H1 (cell line): ENCODE measurements around the gene DNAJB1. TPM values are rescaled to one million over a fixed set of nuclear protein-coding genes. Genes with fewer than 3 reads are reported as not detected.

ENCODE experiments used
- CTCF ChIA-PET: fragments of 300-600 bp; sonication (Branson Sonifier 250); formaldehyde crosslinking; loops from one replicate; lab custom pipeline; 2021; ENCODE audit not compliant: partially characterized antibody; lab: Charles Lee
- POLR2A ChIA-PET: fragments of 300-600 bp; sonication (Branson Sonifier 250); formaldehyde crosslinking; loops from one replicate; lab custom pipeline; 2021; ENCODE audit warnings: inconsistent platforms; ENCODE audit not compliant: partially characterized antibody; lab: Charles Lee
- DNase-seq, 2 experiments: peaks; one replicate each; pipeline versions ENCODE4 v3.0.0 to v3.0.0-alpha.2; 2010 to 2022; ENCODE audit warnings: low spot score in 2 of 2, low read depth in 1 of 2, mixed read lengths in 1 of 2
- FAIRE-seq: peaks from 2 replicates; lab custom pipeline; 2011; peaks lifted over from hg19 to GRCh38; lab: Jason Lieb, UNC
- H2AFZ ChIP-seq: 2 replicates; pipeline ENCODE4 v1.8.1; 2012; ENCODE audit warnings: low read length, inconsistent platforms
- H2AK5ac ChIP-seq: 2 replicates; pipeline ENCODE4 v1.6.1; 2013; ENCODE audit warnings: low read depth, low read length
- H2BK120ac ChIP-seq: replicated peaks from 2 replicates; pipeline ENCODE3; 2013; ENCODE audit warnings: low read depth, low read length, inconsistent platforms
- H2BK12ac ChIP-seq: 2 replicates; pipeline ENCODE4 v1.6.1; 2013; ENCODE audit warnings: low read depth, low read length
- H2BK15ac ChIP-seq: 2 replicates; pipeline ENCODE4 v1.6.1; 2013; ENCODE audit warnings: low read length
- H2BK20ac ChIP-seq: 2 replicates; pipeline ENCODE4 v1.6.1; 2013; ENCODE audit warnings: low read length
- H2BK5ac ChIP-seq: 2 replicates; pipeline ENCODE4 v1.6.1; 2013; ENCODE audit warnings: low read depth, low read length
- H3K14ac ChIP-seq: 2 replicates; pipeline ENCODE4 v1.6.1; 2013; ENCODE audit warnings: inconsistent platforms; ENCODE audit not compliant: insufficient read length
- H3K18ac ChIP-seq: 2 replicates; pipeline ENCODE4 v1.6.1; 2013; ENCODE audit warnings: low read length; ENCODE audit errors: extremely low read depth
- H3K23ac ChIP-seq: 2 replicates; pipeline ENCODE4 v1.6.1; 2013; ENCODE audit warnings: inconsistent platforms; ENCODE audit not compliant: insufficient read length
- H3K23me2 ChIP-seq: 2 replicates; pipeline ENCODE4 v1.6.1; 2013; ENCODE audit warnings: low read depth, low read length
- H3K27ac ChIP-seq: 2 replicates; pipeline ENCODE4 v1.6.1; 2011; ENCODE audit warnings: low read depth, low read length, inconsistent platforms
- H3K27me3 ChIP-seq, 4 experiments: replicated peaks in 1 of 4; 1 replicate in 1 of 4; 2 replicates in 3 of 4; pipeline versions ENCODE4 v1.6.1 to v1.8.1; 2011 to 2013; ENCODE audit warnings: low read length in 3 of 4, mild to moderate bottlenecking in 3 of 4, inconsistent platforms in 2 of 4, mixed read lengths in 2 of 4, moderate library complexity in 1 of 4; ENCODE audit not compliant: control insufficient read depth in 3 of 4, insufficient read depth in 3 of 4; ENCODE audit errors: extremely low read depth in 1 of 4
- H3K36me3 ChIP-seq, 4 experiments: 2 replicates each; pipeline versions ENCODE4 v1.6.1 to v1.8.1; 2011 to 2013; ENCODE audit warnings: mild to moderate bottlenecking in 4 of 4, low read length in 3 of 4, moderate library complexity in 2 of 4, control low read depth in 1 of 4, inconsistent platforms in 1 of 4; ENCODE audit not compliant: insufficient read depth in 4 of 4, control insufficient read depth in 2 of 4
- H3K4ac ChIP-seq: replicated peaks from 2 replicates; pipeline ENCODE3; 2013; ENCODE audit warnings: low read length, low read depth, mixed read lengths, inconsistent platforms; ENCODE audit not compliant: insufficient read length
- H3K4me1 ChIP-seq, 4 experiments: replicated peaks in 1 of 4; 1 replicate in 1 of 4; 2 replicates in 3 of 4; pipeline versions ENCODE4 v1.6.1 to v1.8.1; 2011 to 2013; ENCODE audit warnings: low read length in 3 of 4, inconsistent platforms in 2 of 4, mixed read lengths in 1 of 4; ENCODE audit not compliant: insufficient read depth in 4 of 4, control insufficient read depth in 3 of 4
- H3K4me2 ChIP-seq, 2 experiments: 2 replicates each; pipeline versions ENCODE4 v1.6.1 to v1.8.1; 2011 to 2013; ENCODE audit warnings: low read depth in 2 of 2, low read length in 2 of 2, control low read depth in 1 of 2, inconsistent platforms in 1 of 2, mild to moderate bottlenecking in 1 of 2; ENCODE audit not compliant: insufficient read depth in 1 of 2
- H3K4me3 ChIP-seq, 4 experiments: fragments of 200-600, 300-600 bp in 1 of 4; sonication (generic), shearing (Covaris generic), sonication (Bioruptor Twin) in 1 of 4; 2 replicates each; pipeline versions ENCODE4 v1.5.1 to v1.8.1; 2011 to 2016; ENCODE audit warnings: low read length in 4 of 4, low read depth in 3 of 4, control low read depth in 2 of 4, inconsistent platforms in 2 of 4, mild to moderate bottlenecking in 2 of 4, mixed read lengths in 1 of 4, moderate library complexity in 1 of 4; ENCODE audit not compliant: insufficient read depth in 2 of 4; ENCODE audit errors: extremely low read depth in 1 of 4
- H3K56ac ChIP-seq: replicated peaks from 2 replicates; pipeline ENCODE3; 2013; ENCODE audit warnings: low read depth, mild to moderate bottlenecking, mixed read lengths, low read length, inconsistent platforms; ENCODE audit not compliant: insufficient read length
- H3K79me1 ChIP-seq: 2 replicates; pipeline ENCODE4 v1.6.1; 2013; ENCODE audit warnings: low read depth, low read length, control low read depth
- H3K79me2 ChIP-seq, 2 experiments: 2 replicates each; pipeline versions ENCODE4 v1.6.1 to v1.8.1; 2012 to 2013; ENCODE audit warnings: low read length in 2 of 2, mild to moderate bottlenecking in 2 of 2, inconsistent platforms in 1 of 2; ENCODE audit not compliant: insufficient read depth in 2 of 2, control insufficient read depth in 1 of 2
- H3K9ac ChIP-seq, 4 experiments: replicated peaks in 1 of 4; 1 replicate in 1 of 4; 2 replicates in 3 of 4; pipeline versions ENCODE4 v1.6.1 to v1.8.1; 2011 to 2013; ENCODE audit warnings: low read depth in 3 of 4, low read length in 3 of 4, control low read depth in 2 of 4, mild to moderate bottlenecking in 2 of 4, moderate library complexity in 2 of 4, inconsistent platforms in 1 of 4; ENCODE audit errors: extremely low read depth in 1 of 4
- H3K9me3 ChIP-seq, 2 experiments: 2 replicates each; pipeline versions ENCODE4 v1.6.1 to v1.8.1; 2012 to 2013; ENCODE audit warnings: mild to moderate bottlenecking in 2 of 2, moderate library complexity in 2 of 2, control low read depth in 1 of 2, inconsistent platforms in 1 of 2, low read depth in 1 of 2, low read length in 1 of 2, mixed read lengths in 1 of 2; ENCODE audit not compliant: insufficient read depth in 2 of 2
- H4K20me1 ChIP-seq, 2 experiments: replicated peaks in 1 of 2; 2 replicates each; pipeline versions ENCODE3 to v1.8.1; 2011 to 2013; ENCODE audit warnings: inconsistent platforms in 2 of 2, low read length in 2 of 2, mild to moderate bottlenecking in 1 of 2; ENCODE audit not compliant: insufficient read depth in 2 of 2, control insufficient read depth in 1 of 2
- H4K5ac ChIP-seq: 2 replicates; pipeline ENCODE4 v1.6.1; 2013; ENCODE audit warnings: low read length, low read depth, mixed read lengths, inconsistent platforms; ENCODE audit not compliant: insufficient read length
- H4K8ac ChIP-seq: 2 replicates; pipeline ENCODE4 v1.8.0; 2013; ENCODE audit warnings: mild to moderate bottlenecking, moderate library complexity, low read length, inconsistent platforms; ENCODE audit not compliant: insufficient read depth; ENCODE audit errors: extremely low read depth
- H4K91ac ChIP-seq: replicated peaks from 2 replicates; pipeline ENCODE3; 2013; ENCODE audit warnings: low read length, mixed read lengths, inconsistent platforms; ENCODE audit not compliant: insufficient read length
- BCL11A ChIP-seq, 2 experiments: IDR thresholded peaks; one replicate each; pipeline ENCODE4 v1.6.1; 2011; ENCODE audit warnings: low read depth in 2 of 2, low read length in 2 of 2, mild to moderate bottlenecking in 2 of 2
- CBX5 ChIP-seq: fragments of 300-800, 300-1000 bp; sonication (generic); IDR thresholded peaks from 2 replicates; pipeline ENCODE4 v1.7.1; 2016; ENCODE audit warnings: antibody characterized with exemption, low read length, low read depth
- CREB1 ChIP-seq: IDR thresholded peaks from 2 replicates; pipeline ENCODE4 v1.6.1; 2012; ENCODE audit warnings: inconsistent platforms
- EZH2 ChIP-seq: fragments of 200-600 bp; sonication (generic); IDR thresholded peaks from 2 replicates; pipeline ENCODE4 v1.7.1; 2012; ENCODE audit warnings: low read depth, mild to moderate bottlenecking, moderate library complexity, low read length, inconsistent platforms; ENCODE audit not compliant: severe bottlenecking
- GABPA ChIP-seq: IDR thresholded peaks from 2 replicates; pipeline ENCODE4 v1.6.1; 2011; ENCODE audit warnings: mild to moderate bottlenecking, low read length, moderate library complexity, borderline replicate concordance; ENCODE audit not compliant: insufficient read depth
- JUND ChIP-seq: IDR thresholded peaks from 2 replicates; pipeline ENCODE4 v1.6.1; 2011; ENCODE audit warnings: mild to moderate bottlenecking, improper control_type of control experiment, low read length
- KDM1A ChIP-seq: fragments of 200-600, 300-600 bp; sonication (generic); IDR thresholded peaks from 2 replicates; pipeline ENCODE4 v1.7.1; 2016; ENCODE audit warnings: mild to moderate bottlenecking, low read length, borderline replicate concordance
- KDM4A ChIP-seq: IDR thresholded peaks from one replicate; pipeline ENCODE4 v1.7.1; 2012; ENCODE audit warnings: low read depth, mild to moderate bottlenecking, moderate library complexity, low read length, inconsistent platforms; ENCODE audit not compliant: severe bottlenecking
- MAFK ChIP-seq: IDR thresholded peaks from 2 replicates; pipeline ENCODE4 v1.6.1; 2012; ENCODE audit warnings: low read depth, mild to moderate bottlenecking, improper control_type of control experiment, low read length
- NRF1 ChIP-seq: IDR thresholded peaks from 2 replicates; pipeline ENCODE4 v1.6.1; 2011; ENCODE audit warnings: mild to moderate bottlenecking, low read depth, low read length, improper control_type of control experiment
- SP2 ChIP-seq: IDR thresholded peaks from 2 replicates; pipeline ENCODE4 v1.6.1; 2012; ENCODE audit warnings: mild to moderate bottlenecking, low read length, inconsistent platforms
- TAF1 ChIP-seq: IDR thresholded peaks from 2 replicates; pipeline ENCODE4 v1.6.1; 2011; ENCODE audit warnings: mild to moderate bottlenecking, low read depth, low read length
- ZNF274 ChIP-seq: IDR thresholded peaks from 2 replicates; pipeline ENCODE4 v1.7.0; 2012; ENCODE audit warnings: low read length, borderline replicate concordance; ENCODE audit errors: extremely low read depth
- WGBS, 2 experiments: shearing (Covaris generic) in 1 of 2; methylation state at CpG; one replicate each; pipeline versions ENCODE4 v1.1.6 to v1.1.7; 2013 to 2015; ENCODE audit warnings: low lambda C conversion rate in 2 of 2, mixed read lengths in 2 of 2, inconsistent platforms in 1 of 2, low coverage in 1 of 2, missing lambda C conversion rate in 1 of 2; ENCODE audit not compliant: insufficient replicate concordance in 2 of 2, insufficient coverage in 1 of 2, insufficient read length in 1 of 2; ENCODE audit errors: extremely low coverage in 1 of 2, missing lambda C conversion rate in 1 of 2; 5-methylcytosine and 5-hydroxymethylcytosine counted together
- polyA plus RNA-seq, 7 experiments: library from polyadenylated mRNA; depleted of rRNA in 3 of 7; stranded (reverse) in 5 of 7; unstranded in 2 of 7; fragments of >200 nt in 5 of 7; fragments of 200-250 nt in 2 of 7; gene quantifications; 1 replicate in 5 of 7; 2 replicates in 1 of 7; 4 replicates in 1 of 7; pipeline versions ENCODE4 v1.2.1 to v1.2.3, GENCODE V29; 2011 to 2013; ENCODE audit warnings: missing spikeins in 2 of 7, mixed read lengths in 2 of 7
- total RNA-seq: library from RNA; stranded (reverse); fragmentation: NEBNext Ultra II Directional; extraction: Animal tissue kit (Norgen Biotek cat#: 25700); gene quantifications from 2 replicates; pipeline ENCODE4 v1.2.1, GENCODE V29; 2021

Gene DNAJB1
- total and polyA plus RNA-seq, 2 of the 8 experiments (the other 6 are each of a cell fraction or from before 2014, with no cell fraction given), result 62.9 to 64.3 TPM

DNA sequence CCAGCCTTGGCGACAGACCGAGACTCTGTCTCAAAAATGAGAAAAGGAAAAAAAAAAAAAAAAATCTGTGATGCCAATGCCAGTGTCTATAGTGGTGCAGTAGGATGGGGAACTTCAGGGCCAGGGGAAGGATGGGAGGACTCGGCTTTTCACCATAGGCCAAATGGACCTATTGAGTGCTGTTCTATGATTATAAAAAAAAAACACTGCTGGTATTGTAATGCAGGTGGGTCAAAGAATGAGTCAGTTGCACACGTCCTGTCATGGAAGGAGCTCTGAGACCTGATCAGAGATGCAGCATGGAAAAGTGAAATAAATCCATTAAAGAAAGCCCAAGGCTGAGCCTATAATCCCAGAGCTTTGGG, 7.0 kb downstream of the DNAJB1 start:
- ChIA-PET CTCF (interaction anchor here (1.2 kb wide), 1 partner anchor 39 kb away, joined by 4 read pairs; no protein-coding TSS in a partner anchor), POLR2A (interaction anchor here (0.7 kb wide), 1 partner anchor 39 kb away, joined by 3 read pairs; no protein-coding TSS in a partner anchor)
- Histone ChIP-seq H3K4me3 (no peak overlapping the region), H3K9ac (no peak overlapping the region), H3K4me1 (peaks cover 0 to 2% (median 0%) of the 10 kb centered on the region in 4 experiments; a peak in 1 of 7 replicates), H2BK15ac (no peak overlapping the region), H2BK5ac (no peak overlapping the region), H3K79me1 (peaks cover 6% of the 10 kb centered on the region), H3K27ac (no peak overlapping the region), H2BK20ac (no peak overlapping the region), H3K4ac (no peak overlapping the region), H4K91ac (no peak overlapping the region), H2AK5ac (no peak overlapping the region), H3K4me2 (no peak overlapping the region), H2BK120ac (no peak overlapping the region), H4K8ac (no peak overlapping the region), H4K5ac (no peak overlapping the region), H2BK12ac (no peak overlapping the region), H3K9me3 (no peaks in the 10 kb centered on the region), H3K23me2 (no peaks in the 10 kb centered on the region), H3K14ac (no peak overlapping the region), H2AFZ (no peak overlapping the region), H4K20me1 (peaks cover 0 to 14% of the 10 kb centered on the region in 2 experiments), H3K79me2 (peaks cover 0 to 11% of the 10 kb centered on the region in 2 experiments; a peak in 2 of 4 replicates), H3K18ac (no peak overlapping the region), H3K23ac (no peak overlapping the region), H3K36me3 (peaks cover 10 to 23% (median 17%) of the 10 kb centered on the region in 4 experiments), H3K56ac (no peak overlapping the region), H3K27me3 (no peaks in the 10 kb centered on the region)
- TF ChIP-seq CBX5 (no peak), CREB1 (no peak), JUND (no peak), KDM4A (no peak), GABPA (no peak), EZH2 (no peak), KDM1A (no peak), SP2 (no peak), BCL11A (IDR thresholded peaks at IDR 0.05; ENCODE audit: low read depth in 2 of 2, low read length in 2 of 2) (no peak), MAFK (no peak), ZNF274 (no peak), NRF1 (no peak), TAF1 (no peak)
- FAIRE-seq (no peak), DNase-seq (no peak)
- WGBS, 2 experiments, result 80% methylated on average over 4 of the region's 4 CpGs; no CpG with 5 or more reads in 1 of the 2 experiments
